ENCODE measurements around the gene PLAAT1.

PLAAT1 gene

GRCh38 chr3:193261970-193262369, 20.9 kb downstream of the PLAAT1 start:
- no peak for DNase-seq

GRCh38 chr3:193262707-193263106, 21.7 kb downstream of the PLAAT1 start:
- DNase-seq, result no peak

GRCh38 chr3:193269343-193270028, 28.5 kb downstream of the PLAAT1 start:
- DNase-seq, result no peak

- DNase-seq, result no peak
Observed at GRCh38 chr3:193270451-193270850, 29.4 kb downstream of the PLAAT1 start.

GRCh38 chr3:193271101-193271840, 30.2 kb downstream of the PLAAT1 start:
- no peak for DNase-seq

GRCh38 chr3:193292386-193292785, 51.4 kb downstream of the PLAAT1 start:
- no peak for DNase-seq

GRCh38 chr3:193295985-193296384, 55.0 kb downstream of the PLAAT1 start:
- DNase-seq, result no peak

- no peak for DNase-seq
Observed at GRCh38 chr3:193297421-193297820, 56.4 kb downstream of the PLAAT1 start.

- DNase-seq, result no peak
Observed at GRCh38 chr3:193301433-193301832, 60.4 kb downstream of the PLAAT1 start.

- no peak for DNase-seq
Observed at GRCh38 chr3:193305356-193305755, 64.3 kb downstream of the PLAAT1 start.

GRCh38 chr3:193310914-193311723, 70.1 kb downstream of the PLAAT1 start:
- DNase-seq, result no peak

GRCh38 chr3:193313061-193313958, 72.3 kb downstream of the PLAAT1 start:
- DNase-seq, result no peak

- DNase-seq, result no peak
Observed at GRCh38 chr3:193314161-193314560, 73.1 kb downstream of the PLAAT1 start.

GRCh38 chr3:193317682-193318300, 76.8 kb downstream of the PLAAT1 start:
- no peak for DNase-seq

Measured in midbrain (tissue), 1 donor.